ENCODE measurements around the gene PIP4K2B.
"Not testable (repeated sequence)": the region's sequence is repeated elsewhere in the genome, so short reads cannot be mapped to it uniquely, and the experiment has no call there.

The PIP4K2B gene

GRCh38 chr17:38730526-38731379, 68.6 kb downstream of the PIP4K2B start:
- peak; percentile 53 for DNase-seq (ENCODE audit: low spot score)

GRCh38 chr17:38729886-38730525, 69.3 kb downstream of the PIP4K2B start, which contains the start of gene CISD3:
Gene CISD3, plus strand, starts transcription at chr17:38730341. Its CDS starts 18 bp downstream, at chr17:38730359.
- DNase-seq (ENCODE audit: low spot score) = peak; percentile 98

- DNase-seq (ENCODE audit: low spot score) = no peak
Measured at GRCh38 chr17:38729368-38729885, 69.9 kb downstream of the PIP4K2B start.

GRCh38 chr17:38728290-38728831, 71.0 kb downstream of the PIP4K2B start:
- DNase-seq (ENCODE audit: low spot score) = no peak

GRCh38 chr17:38727736-38728135, 71.6 kb downstream of the PIP4K2B start:
- DNase-seq (ENCODE audit: low spot score) = no peak

- not testable (repeated sequence) for DNase-seq (ENCODE audit: low spot score)
Measured at GRCh38 chr17:38726145-38726544, 73.2 kb downstream of the PIP4K2B start.

- DNase-seq (ENCODE audit: low spot score) = no peak
Measured at GRCh38 chr17:38725066-38725465, 74.3 kb downstream of the PIP4K2B start.

GRCh38 chr17:38724337-38724988, 74.9 kb downstream of the PIP4K2B start:
- DNase-seq (ENCODE audit: low spot score) = no peak

GRCh38 chr17:38721802-38722201, 77.6 kb downstream of the PIP4K2B start:
- no peak for DNase-seq (ENCODE audit: low spot score)

GRCh38 chr17:38720941-38721340, 78.4 kb downstream of the PIP4K2B start:
- no peak for DNase-seq (ENCODE audit: low spot score)

- DNase-seq (ENCODE audit: low spot score) = no peak
Measured at GRCh38 chr17:38719943-38720641, 79.3 kb downstream of the PIP4K2B start.

- DNase-seq (ENCODE audit: low spot score) = no peak
Measured at GRCh38 chr17:38719289-38719942, 79.9 kb downstream of the PIP4K2B start.

- DNase-seq (ENCODE audit: low spot score) = no peak
Measured at GRCh38 chr17:38717139-38717745, 82.1 kb downstream of the PIP4K2B start.

- no peak for DNase-seq (ENCODE audit: low spot score)
Measured at GRCh38 chr17:38716368-38717005, 82.9 kb downstream of the PIP4K2B start.
